HuH-7.5 (cell line): Measurements from ENCODE around the gene ZNF579.

Experiments
- DNase-seq: peaks from one replicate; pipeline ENCODE4 v3.0.0; 2011; ENCODE audit warnings: low spot score

Gene ZNF579

GRCh38 chr19:55567708-55568328 is 12.8 kb downstream of the ZNF579 start:
- no peak for DNase-seq

- no peak for DNase-seq
These were observed 13.8 kb downstream of the ZNF579 start for GRCh38 chr19:55566823-55567222.

GRCh38 chr19:55563261-55563690 is 17.4 kb downstream of the ZNF579 start:
- no peak for DNase-seq

- DNase-seq: no peak
These were observed 21.0 kb downstream of the ZNF579 start for GRCh38 chr19:55559684-55560083.

- no peak for DNase-seq
These were observed 25.9 kb downstream of the ZNF579 start for GRCh38 chr19:55554741-55555152.

GRCh38 chr19:55554302-55554701 is 26.3 kb downstream of the ZNF579 start:
- DNase-seq: no peak

GRCh38 chr19:55553217-55554182 is 27.1 kb downstream of the ZNF579 start:
- no peak for DNase-seq

- no peak for DNase-seq
These were observed 28.0 kb downstream of the ZNF579 start for GRCh38 chr19:55552620-55553019.

- DNase-seq: no peak
These were observed 28.4 kb downstream of the ZNF579 start for GRCh38 chr19:55552206-55552605.

- no peak for DNase-seq
These were observed 30.4 kb downstream of the ZNF579 start for GRCh38 chr19:55550321-55550650.

GRCh38 chr19:55549500-55550320 is 30.9 kb downstream of the ZNF579 start:
- DNase-seq: peak; percentile 66

GRCh38 chr19:55546822-55547614 is 33.6 kb downstream of the ZNF579 start:
- DNase-seq: no peak

- no peak for DNase-seq
These were observed 34.6 kb downstream of the ZNF579 start for GRCh38 chr19:55546011-55546410.

- DNase-seq: no peak
These were observed 35.2 kb downstream of the ZNF579 start, which contains the start of gene SBK3 for GRCh38 chr19:55545443-55545842. TSS of gene SBK3 (minus strand) at chr19:55545543. CDS start at chr19:55545543, 0 bp downstream.

- no peak for DNase-seq
These were observed 35.7 kb downstream of the ZNF579 start for GRCh38 chr19:55544776-55545439.

- no peak for DNase-seq
These were observed 36.6 kb downstream of the ZNF579 start for GRCh38 chr19:55544014-55544413.

- DNase-seq: no peak
These were observed 37.1 kb downstream of the ZNF579 start for GRCh38 chr19:55543567-55543966.

- no peak for DNase-seq
These were observed 38.3 kb downstream of the ZNF579 start for GRCh38 chr19:55542292-55542855.

GRCh38 chr19:55541091-55541490 is 39.6 kb downstream of the ZNF579 start:
- no peak for DNase-seq

- DNase-seq: no peak
These were observed 40.0 kb downstream of the ZNF579 start for GRCh38 chr19:55540619-55541018.
